Measurements from ENCODE around the gene IFRD2.

The IFRD2 gene

GRCh38 chr3:50238549-50239026, 53.6 kb downstream of the IFRD2 start:
- Histone ChIP-seq H3K36me3 (ENCODE audit: control insufficient read depth, insufficient read depth, low read length) (no peaks in the 10 kb centered on the region), H3K4me3 (ENCODE audit: insufficient read depth, low read depth, low read length) (peak overlapping the region; percentile 81), H3K27ac (ENCODE audit: insufficient read depth, low read depth, low read length, poor library complexity, severe bottlenecking) (no peak overlapping the region), H3K9me3 (ENCODE audit: control insufficient read depth, low read length) (no peaks in the 10 kb centered on the region), H3K4me1 (ENCODE audit: control insufficient read depth, insufficient read depth, low read length) (peaks cover 56% of the 10 kb centered on the region), H3K27me3 (ENCODE audit: control insufficient read depth, insufficient read depth, low read length, poor library complexity, severe bottlenecking) (no peaks in the 10 kb centered on the region)
- WGBS, 2 experiments = 87 to 91% methylated on average over 7 of the region's 7 CpGs

- Histone ChIP-seq H3K9me3 (ENCODE audit: control insufficient read depth, low read length) (no peaks in the 10 kb centered on the region), H3K27ac (ENCODE audit: insufficient read depth, low read depth, low read length, poor library complexity, severe bottlenecking) (peak overlapping the region; percentile 48), H3K36me3 (ENCODE audit: control insufficient read depth, insufficient read depth, low read length) (no peaks in the 10 kb centered on the region), H3K4me3 (ENCODE audit: insufficient read depth, low read depth, low read length) (peak overlapping the region; percentile 81), H3K27me3 (ENCODE audit: control insufficient read depth, insufficient read depth, low read length, poor library complexity, severe bottlenecking) (no peaks in the 10 kb centered on the region), H3K4me1 (ENCODE audit: control insufficient read depth, insufficient read depth, low read length) (peaks cover 56% of the 10 kb centered on the region)
- WGBS, 2 experiments = 7% methylated on average over 31 of the region's 31 CpGs
These were observed 54.3 kb downstream of the IFRD2 start for GRCh38 chr3:50237754-50238548.
